ENCODE measurements around the gene PCSK9. TPM values are rescaled to one million over a fixed set of nuclear protein-coding genes. Genes with fewer than 3 reads are reported as not detected.

PCSK9 gene
- total RNA-seq, 4 donors from 2014 or later, result 0.13 to 0.64 (median 0.23) TPM; not detected in 1

DNA sequence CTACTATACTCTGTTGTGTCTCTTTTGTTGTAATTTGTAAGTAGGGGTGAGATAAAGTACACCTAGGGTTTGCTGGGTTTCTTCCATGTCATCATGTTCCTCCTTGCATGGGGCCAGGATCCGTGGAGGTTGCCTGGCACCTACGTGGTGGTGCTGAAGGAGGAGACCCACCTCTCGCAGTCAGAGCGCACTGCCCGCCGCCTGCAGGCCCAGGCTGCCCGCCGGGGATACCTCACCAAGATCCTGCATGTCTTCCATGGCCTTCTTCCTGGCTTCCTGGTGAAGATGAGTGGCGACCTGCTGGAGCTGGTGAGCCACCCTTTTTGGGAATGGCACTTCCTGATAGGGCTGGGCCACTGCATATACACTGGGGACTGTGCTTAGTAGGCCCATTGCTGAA is 4.4 kb downstream of the PCSK9 start:
- ATAC-seq, result no peak
- H3K9me3 ChIP-seq, result no peaks in the 10 kb centered on the region
- WGBS, 2 donors (ENCODE audit: low coverage in 1 of 2), result 92 to 100% methylated on average over 1 to 2 of the region's 9 CpGs

DNA sequence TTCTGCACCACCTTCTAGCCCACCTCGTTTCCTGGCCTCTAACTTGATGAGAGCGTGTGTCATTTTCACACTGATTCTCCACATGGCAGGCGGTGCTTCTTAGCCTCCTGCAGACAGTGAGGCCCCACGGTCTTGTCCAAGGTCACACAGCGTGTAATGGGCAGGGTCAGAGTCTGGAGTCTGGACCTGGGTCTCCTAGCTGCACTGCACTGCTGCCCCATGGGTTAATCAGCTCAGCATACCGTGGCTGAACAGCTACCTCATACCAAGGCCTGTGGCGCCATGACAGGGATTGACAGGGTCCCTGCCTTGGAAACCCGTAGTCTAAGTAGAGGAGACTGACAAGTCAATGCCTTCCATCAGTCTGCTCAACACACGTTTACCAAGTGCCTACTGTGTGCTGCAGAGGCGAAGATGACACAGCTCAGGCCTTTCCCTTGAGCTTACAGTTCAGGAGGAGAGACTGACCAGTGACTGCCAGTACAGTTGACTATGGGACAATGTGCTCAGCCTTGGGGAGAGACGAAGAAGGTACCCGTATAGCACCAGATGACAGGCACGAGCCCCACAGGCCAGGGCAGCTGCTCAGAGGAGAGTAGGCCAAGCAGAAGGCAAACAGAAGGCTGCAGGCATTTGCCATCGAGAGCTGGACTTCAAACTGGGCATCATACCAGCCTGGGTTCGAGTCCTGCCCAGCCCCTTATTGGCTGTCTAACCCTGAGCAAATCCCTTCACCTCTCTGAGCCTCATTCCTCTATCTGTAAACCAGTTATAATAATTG is 5.5 kb downstream of the PCSK9 start:
- ATAC-seq, result no peak
- Histone ChIP-seq H3K4me1 (peaks cover 0 to 7% (median 0%) of the 10 kb centered on the region in 3 donors), H3K27ac (no peak overlapping the region), H3K9me3 (no peaks in the 10 kb centered on the region), H3K27me3 (peaks cover 15% of the 10 kb centered on the region), H3K4me3 (no peak overlapping the region), H3K36me3 (no peaks in the 10 kb centered on the region)
- WGBS, 2 donors (ENCODE audit: low coverage in 1 of 2), result 71 to 96% methylated on average over 5 to 8 of the region's 15 CpGs
- TF ChIP-seq EP300 (IDR thresholded peaks at IDR 0.05), result no peak
- TF ChIP-seq, protein P1, sequence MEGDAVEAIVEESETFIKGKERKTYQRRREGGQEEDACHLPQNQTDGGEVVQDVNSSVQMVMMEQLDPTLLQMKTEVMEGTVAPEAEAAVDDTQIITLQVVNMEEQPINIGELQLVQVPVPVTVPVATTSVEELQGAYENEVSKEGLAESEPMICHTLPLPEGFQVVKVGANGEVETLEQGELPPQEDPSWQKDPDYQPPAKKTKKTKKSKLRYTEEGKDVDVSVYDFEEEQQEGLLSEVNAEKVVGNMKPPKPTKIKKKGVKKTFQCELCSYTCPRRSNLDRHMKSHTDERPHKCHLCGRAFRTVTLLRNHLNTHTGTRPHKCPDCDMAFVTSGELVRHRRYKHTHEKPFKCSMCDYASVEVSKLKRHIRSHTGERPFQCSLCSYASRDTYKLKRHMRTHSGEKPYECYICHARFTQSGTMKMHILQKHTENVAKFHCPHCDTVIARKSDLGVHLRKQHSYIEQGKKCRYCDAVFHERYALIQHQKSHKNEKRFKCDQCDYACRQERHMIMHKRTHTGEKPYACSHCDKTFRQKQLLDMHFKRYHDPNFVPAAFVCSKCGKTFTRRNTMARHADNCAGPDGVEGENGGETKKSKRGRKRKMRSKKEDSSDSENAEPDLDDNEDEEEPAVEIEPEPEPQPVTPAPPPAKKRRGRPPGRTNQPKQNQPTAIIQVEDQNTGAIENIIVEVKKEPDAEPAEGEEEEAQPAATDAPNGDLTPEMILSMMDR (IDR thresholded peaks at IDR 0.05), result no peak
- no peak for TF ChIP-seq POLR2A (IDR thresholded peaks at IDR 0.05)
- no peak for TF ChIP-seq POLR2AphosphoS5 (IDR thresholded peaks at IDR 0.05)

More for the DNA sequence above, 4.4 kb downstream of the PCSK9 start:
- H3K4me3 ChIP-seq, result no peak overlapping the region
- no peaks in the 10 kb centered on the region for H3K36me3 ChIP-seq
- no peak overlapping the region for H3K27ac ChIP-seq
- peaks cover 0 to 18% (median 0%) of the 10 kb centered on the region in 3 donors for H3K4me1 ChIP-seq
- TF ChIP-seq POLR2AphosphoS5 (IDR thresholded peaks at IDR 0.05), result no peak
- no peak for TF ChIP-seq POLR2A (IDR thresholded peaks at IDR 0.05)
- TF ChIP-seq, protein P1 (IDR thresholded peaks at IDR 0.05), result no peak
- no peak for TF ChIP-seq EP300 (IDR thresholded peaks at IDR 0.05)
- H3K27me3 ChIP-seq, result peaks cover 26% of the 10 kb centered on the region

GRCh38 chr1:55045430-55045829 is 6.1 kb downstream of the PCSK9 start:
- Histone ChIP-seq H3K9me3 (no peaks in the 10 kb centered on the region), H3K27ac (no peak overlapping the region), H3K4me1 (peaks cover 0 to under 1% (median 0%) of the 10 kb centered on the region in 3 donors), H3K27me3 (peaks cover 9% of the 10 kb centered on the region), H3K36me3 (no peaks in the 10 kb centered on the region), H3K4me3 (no peak overlapping the region)
- WGBS, 2 donors (ENCODE audit: low coverage in 1 of 2), result 91 to 98% methylated on average over 7 to 9 of the region's 10 CpGs
- no peak for TF ChIP-seq POLR2A (IDR thresholded peaks at IDR 0.05)
- ATAC-seq, result no peak

DNA sequence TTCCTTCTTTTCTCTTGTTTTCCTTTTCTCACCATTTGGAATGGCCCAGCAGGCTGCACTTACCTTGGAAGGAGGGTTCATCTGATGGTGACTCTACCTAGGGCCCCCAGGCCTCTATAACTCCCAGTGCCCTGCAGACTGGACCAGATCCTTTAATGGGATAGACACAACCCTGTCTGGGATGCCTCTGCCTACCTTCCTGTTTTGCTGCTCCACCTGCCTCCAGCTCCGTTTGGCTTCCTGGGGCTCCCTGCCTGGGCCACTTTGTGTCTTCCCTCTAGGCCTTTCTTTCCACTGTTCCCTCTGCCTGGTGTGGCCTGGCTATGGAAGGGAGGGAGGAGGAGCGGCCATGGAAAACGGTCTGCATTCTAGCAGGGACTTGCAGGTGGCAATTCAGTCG is 7.5 kb downstream of the PCSK9 start:
- Histone ChIP-seq H3K9me3 (no peaks in the 10 kb centered on the region), H3K36me3 (no peaks in the 10 kb centered on the region), H3K27me3 (no peaks in the 10 kb centered on the region), H3K27ac (no peak overlapping the region), H3K4me3 (no peak overlapping the region), H3K4me1 (no peaks in the 10 kb centered on the region)
- no peak for ATAC-seq
- no CpG with 5 or more reads among the region's 4 CpGs for WGBS, 2 donors (ENCODE audit: low coverage in 1 of 2)
- no peak for TF ChIP-seq POLR2A (IDR thresholded peaks at IDR 0.05)

DNA sequence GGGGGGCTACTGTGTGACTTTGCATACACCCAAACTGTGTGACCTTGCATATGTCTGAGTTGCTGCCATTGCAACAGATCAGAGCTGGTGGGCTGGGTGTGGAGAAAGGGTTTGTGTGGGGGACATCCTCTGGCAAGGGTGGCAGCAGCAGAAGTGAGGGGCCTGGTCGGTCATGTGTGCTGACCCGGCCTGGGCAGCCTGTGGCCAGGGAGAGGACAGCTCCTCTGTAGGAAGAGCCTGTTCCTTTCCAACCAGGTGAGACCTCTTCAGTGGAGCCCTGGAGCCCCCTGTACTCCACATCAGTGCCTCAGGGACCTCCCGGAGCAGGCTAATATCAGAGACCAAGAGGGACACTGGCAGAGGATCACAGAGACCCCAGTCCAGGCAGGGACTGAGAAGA is 8.3 kb downstream of the PCSK9 start:
- ATAC-seq, result no peak
- 100% methylated on average over 1 of the region's 3 CpGs; no CpG with 5 or more reads in 1 of the 2 donors for WGBS, 2 donors (ENCODE audit: low coverage in 1 of 2)
- H3K27me3 ChIP-seq, result no peaks in the 10 kb centered on the region
- H3K27ac ChIP-seq, result no peak overlapping the region
- no peaks in the 10 kb centered on the region for H3K4me1 ChIP-seq
- no peaks in the 10 kb centered on the region for H3K9me3 ChIP-seq
- H3K4me3 ChIP-seq, result no peak overlapping the region
- no peaks in the 10 kb centered on the region for H3K36me3 ChIP-seq
- no peak for TF ChIP-seq EP300 (IDR thresholded peaks at IDR 0.05)
- TF ChIP-seq, protein P1 (IDR thresholded peaks at IDR 0.05), result no peak
- no peak for TF ChIP-seq POLR2AphosphoS5 (IDR thresholded peaks at IDR 0.05)
- no peak for TF ChIP-seq POLR2A (IDR thresholded peaks at IDR 0.05)
